HEK293 (cell line): ENCODE measurements around the gene IP6K3.

Source experiments
- ATF2 ChIP-seq: fragments of 450-650 bp; formaldehyde crosslinking; IDR thresholded peaks from 2 replicates; pipeline ENCODE4 v1.5.1; 2016; ENCODE audit warnings: missing biosample characterization, missing genetic modification characterization, low read depth
- EGR2 ChIP-seq: fragments of 450-650 bp; formaldehyde crosslinking; IDR thresholded peaks from 2 replicates; pipeline ENCODE4 v1.5.1; 2016; ENCODE audit warnings: low read depth, missing biosample characterization, missing genetic modification characterization
- HIC1 ChIP-seq: fragments of 450-650 bp; formaldehyde crosslinking; IDR thresholded peaks from 2 replicates; pipeline ENCODE4 v1.5.1; 2016; ENCODE audit warnings: missing biosample characterization, missing genetic modification characterization
- HOXD13 ChIP-seq: sonication (generic); formaldehyde crosslinking; IDR thresholded peaks from 2 replicates; pipeline ENCODE4 v1.8.0; 2022; ENCODE audit warnings: missing genetic modification reagents, borderline replicate concordance
- IKZF3 ChIP-seq: fragments of 450-650 bp; IDR thresholded peaks from 2 replicates; pipeline ENCODE4 v1.5.0; 2018; ENCODE audit warnings: missing biosample characterization, mild to moderate bottlenecking, missing genetic modification characterization, moderate library complexity
- KLF7 ChIP-seq: fragments of 450-650 bp; formaldehyde crosslinking; IDR thresholded peaks from 2 replicates; pipeline ENCODE4 v1.5.1; 2016; ENCODE audit warnings: missing biosample characterization, missing genetic modification characterization, borderline replicate concordance
- PATZ1 ChIP-seq: fragments of 450-650 bp; formaldehyde crosslinking; IDR thresholded peaks from 2 replicates; pipeline ENCODE4 v1.5.1; 2016; ENCODE audit warnings: missing biosample characterization, missing genetic modification characterization
- SCRT1 ChIP-seq: fragments of 450-650 bp; formaldehyde crosslinking; IDR thresholded peaks from 2 replicates; pipeline ENCODE4 v1.5.1; 2016; ENCODE audit warnings: missing biosample characterization, missing genetic modification characterization, borderline replicate concordance
- TCF7L2 ChIP-seq: IDR thresholded peaks from 2 replicates; pipeline ENCODE4 v1.6.1; 2011; ENCODE audit warnings: low read depth, mild to moderate bottlenecking, inconsistent platforms, low read length, moderate library complexity, borderline replicate concordance
- YY1 ChIP-seq: fragments of 450-650 bp; formaldehyde crosslinking; IDR thresholded peaks from 2 replicates; pipeline ENCODE4 v1.5.1; 2018; ENCODE audit warnings: missing biosample characterization, missing genetic modification characterization
- ZBTB6 ChIP-seq: fragments of 450-650 bp; formaldehyde crosslinking; IDR thresholded peaks from 2 replicates; pipeline ENCODE4 v1.5.1; 2017; ENCODE audit warnings: missing biosample characterization, missing genetic modification characterization
- ZEB2 ChIP-seq: fragments of 450-650 bp; formaldehyde crosslinking; IDR thresholded peaks from 2 replicates; pipeline ENCODE4 v1.5.1; 2016; ENCODE audit warnings: missing biosample characterization, missing genetic modification characterization
- ZFP3 ChIP-seq: fragments of 450-650 bp; formaldehyde crosslinking; IDR thresholded peaks from 2 replicates; pipeline ENCODE4 v1.5.1; 2016; ENCODE audit warnings: low read depth, missing biosample characterization, missing genetic modification characterization
- ZNF146 ChIP-seq: fragments of 450-650 bp; formaldehyde crosslinking; IDR thresholded peaks from 2 replicates; pipeline ENCODE4 v1.5.1; 2016; ENCODE audit warnings: missing biosample characterization, missing genetic modification characterization
- ZNF148 ChIP-seq: fragments of 450-650 bp; formaldehyde crosslinking; IDR thresholded peaks from 2 replicates; pipeline ENCODE4 v1.5.0; 2017; ENCODE audit warnings: missing biosample characterization, missing genetic modification characterization, borderline replicate concordance
- ZNF16 ChIP-seq: fragments of 450-650 bp; formaldehyde crosslinking; IDR thresholded peaks from 2 replicates; pipeline ENCODE4 v1.5.1; 2016; ENCODE audit warnings: low read depth, missing biosample characterization, missing genetic modification characterization
- ZNF175 ChIP-seq: fragments of 450-650 bp; formaldehyde crosslinking; IDR thresholded peaks from 2 replicates; pipeline ENCODE4 v1.5.1; 2016; ENCODE audit warnings: missing biosample characterization, missing genetic modification characterization
- ZNF211 ChIP-seq: fragments of 450-650 bp; formaldehyde crosslinking; IDR thresholded peaks from 2 replicates; pipeline ENCODE4 v1.5.1; 2016; ENCODE audit warnings: low read depth, missing biosample characterization, missing genetic modification characterization
- ZNF221 ChIP-seq: fragments of 450-650 bp; formaldehyde crosslinking; IDR thresholded peaks from 2 replicates; pipeline ENCODE4 v1.5.1; 2017; ENCODE audit warnings: missing biosample characterization, missing genetic modification characterization, borderline replicate concordance
- ZNF24 ChIP-seq: fragments of 450-650 bp; formaldehyde crosslinking; IDR thresholded peaks from 2 replicates; pipeline ENCODE4 v1.5.1; 2016; ENCODE audit warnings: missing biosample characterization, missing genetic modification characterization
- ZNF311 ChIP-seq: fragments of 450-650 bp; formaldehyde crosslinking; IDR thresholded peaks from 2 replicates; pipeline ENCODE4 v1.5.1; 2017; ENCODE audit warnings: missing biosample characterization, missing genetic modification characterization, borderline replicate concordance
- ZNF362 ChIP-seq: fragments of 450-650 bp; formaldehyde crosslinking; IDR thresholded peaks from 2 replicates; pipeline ENCODE4 v1.5.1; 2016; ENCODE audit warnings: missing biosample characterization, missing genetic modification characterization
- ZNF610 ChIP-seq: fragments of 450-650 bp; formaldehyde crosslinking; IDR thresholded peaks from 2 replicates; pipeline ENCODE4 v1.5.1; 2016; ENCODE audit warnings: missing biosample characterization, missing genetic modification characterization, borderline replicate concordance
- ZNF629 ChIP-seq: fragments of 450-650 bp; formaldehyde crosslinking; IDR thresholded peaks from 2 replicates; pipeline ENCODE4 v1.5.1; 2017; ENCODE audit warnings: missing biosample characterization, missing genetic modification characterization
- ZNF660 ChIP-seq: fragments of 450-650 bp; IDR thresholded peaks from 2 replicates; pipeline ENCODE4 v1.5.1; 2018; ENCODE audit warnings: missing biosample characterization, mild to moderate bottlenecking, missing genetic modification characterization
- ZNF792 ChIP-seq: fragments of 450-650 bp; formaldehyde crosslinking; IDR thresholded peaks from 2 replicates; pipeline ENCODE4 v1.5.1; 2016; ENCODE audit warnings: missing biosample characterization, missing genetic modification characterization

IP6K3 gene

GRCh38 chr6:33771146-33772081 is 24.7 kb upstream of the IP6K3 start (continued):
- TF ChIP-seq KLF7 (tag by site-specific recombination): 0 out of 2 replicates have a peak, but pooled peaks have one; percentile 40
- no peak for TF ChIP-seq ZFP3 (tag by site-specific recombination)
- TF ChIP-seq ZNF221 (tag by site-specific recombination): no peak
- TF ChIP-seq ZNF311 (tag by site-specific recombination): no peak
- no peak for TF ChIP-seq ZNF24 (tag by site-specific recombination)
- TF ChIP-seq ATF2 (tag by site-specific recombination): no peak
- TF ChIP-seq EGR2 (tag by site-specific recombination): peak; percentile 23; the same call in 1 of the 2 replicates
- TF ChIP-seq ZNF175 (tag by site-specific recombination): no peak
- TF ChIP-seq TCF7L2: no peak
- TF ChIP-seq ZNF629 (tag by site-specific recombination): peak; percentile 51
- peak; percentile 39 for TF ChIP-seq PATZ1 (tag by site-specific recombination)
- no peak for TF ChIP-seq ZNF146
- TF ChIP-seq ZNF362 (tag by site-specific recombination): no peak
- no peak for TF ChIP-seq ZNF211 (tag by site-specific recombination)
- no peak for TF ChIP-seq HIC1 (tag by site-specific recombination)
- TF ChIP-seq ZEB2: 0 out of 2 replicates have a peak, but pooled peaks have one; percentile 61
- TF ChIP-seq ZNF792: no peak
- TF ChIP-seq ZNF16 (tag by site-specific recombination): no peak
- TF ChIP-seq IKZF3: peak; percentile 87
- TF ChIP-seq HOXD13: peak; percentile 39; the same call in 1 of the 2 replicates
- no peak for TF ChIP-seq SCRT1 (tag by site-specific recombination)
- 0 out of 2 replicates have a peak, but pooled peaks have one; percentile 8 for TF ChIP-seq YY1 (tag by site-specific recombination)
- peak; percentile 63; the same call in 1 of the 2 replicates for TF ChIP-seq ZBTB6
- TF ChIP-seq ZNF610 (tag by site-specific recombination): no peak
- TF ChIP-seq ZNF660 (tag by site-specific recombination): peak; percentile 92
- TF ChIP-seq ZNF148 (tag by site-specific recombination): no peak
